GM18858 (cell line): ENCODE measurements around the gene DOCK4.

Experiments
- ATAC-seq: cut with Tn5 transposase; IDR thresholded peaks from one replicate; pipeline ENCODE4 v1.9.1; 2021; ENCODE audit not compliant: unreplicated experiment

The DOCK4 gene

GRCh38 chr7:112084520-112084971 is 121.7 kb downstream of the DOCK4 start:
- peak; percentile 49 for ATAC-seq

DNA sequence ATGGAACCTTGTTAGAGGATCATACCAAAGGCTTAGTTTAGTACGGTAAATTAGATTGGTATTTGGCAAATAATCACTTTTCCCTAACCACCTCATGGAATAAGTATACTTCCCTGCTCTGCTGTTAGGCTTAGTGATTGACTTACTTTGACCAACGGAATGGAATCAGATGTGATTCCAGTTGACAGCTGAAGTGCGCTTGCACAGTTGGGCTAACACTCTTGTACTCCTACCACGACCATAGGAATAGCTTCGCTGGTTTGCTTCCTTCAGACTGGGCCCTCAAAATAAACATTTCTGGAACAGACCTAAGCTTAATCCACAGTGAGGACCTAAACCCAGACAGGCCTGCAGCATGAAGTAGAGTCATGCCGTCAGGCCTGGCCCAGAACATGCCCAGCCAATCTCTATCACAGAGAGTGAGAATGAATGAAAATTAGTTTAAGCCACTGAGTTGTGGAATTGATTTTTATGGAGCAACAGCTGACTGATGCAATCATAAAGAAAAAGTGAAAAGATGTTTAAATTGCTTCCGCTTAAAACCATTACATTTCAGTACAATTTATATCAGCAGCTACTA is 122.3 kb downstream of the DOCK4 start:
- ATAC-seq, result no peak

DNA sequence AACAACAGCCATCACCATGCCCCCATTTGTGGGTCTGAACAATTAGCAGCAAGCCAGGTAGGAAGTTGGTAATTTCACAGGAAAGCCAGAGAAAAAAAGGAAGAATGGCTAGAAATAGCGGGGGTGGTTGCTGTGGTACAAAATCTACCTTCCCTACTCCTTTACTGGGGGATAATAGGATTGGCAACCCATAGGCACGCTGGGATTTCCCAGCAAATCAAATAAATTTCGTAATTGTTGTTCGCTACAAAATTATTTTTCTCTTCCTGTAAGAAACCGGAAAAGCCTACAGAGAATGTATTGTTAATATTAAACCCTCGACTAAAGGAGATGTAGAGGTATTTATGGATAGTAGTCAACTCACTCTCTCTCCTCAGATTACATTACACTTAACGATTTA is 123.9 kb downstream of the DOCK4 start:
- ATAC-seq, result no peak

GRCh38 chr7:112081778-112082177 is 124.4 kb downstream of the DOCK4 start:
- ATAC-seq, result no peak

- no peak for ATAC-seq
These were observed 125.2 kb downstream of the DOCK4 start for GRCh38 chr7:112080978-112081377.

GRCh38 chr7:112080441-112080840 is 125.8 kb downstream of the DOCK4 start:
- ATAC-seq, result peak; percentile 87

- ATAC-seq, result no peak
These were observed 126.5 kb downstream of the DOCK4 start for GRCh38 chr7:112079673-112080072.

DNA sequence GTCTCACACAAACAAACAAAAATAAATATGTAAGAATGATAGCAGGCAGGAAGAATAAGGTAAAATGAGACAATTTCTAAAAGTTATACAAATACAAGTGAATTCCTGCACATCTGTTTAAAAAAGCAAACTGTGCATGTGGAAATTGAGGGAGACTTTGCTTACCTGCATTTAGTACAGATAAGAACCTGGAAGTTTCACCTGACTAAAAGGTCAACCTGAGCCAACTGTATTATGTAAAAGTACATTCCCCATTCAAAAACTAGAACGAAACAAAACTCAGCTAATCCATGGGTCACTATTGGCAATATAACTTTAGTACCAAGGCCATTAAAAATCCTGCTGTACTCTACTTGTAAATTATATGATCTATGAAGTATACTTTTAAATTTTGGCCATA is 127.1 kb downstream of the DOCK4 start:
- ATAC-seq, result no peak

DNA sequence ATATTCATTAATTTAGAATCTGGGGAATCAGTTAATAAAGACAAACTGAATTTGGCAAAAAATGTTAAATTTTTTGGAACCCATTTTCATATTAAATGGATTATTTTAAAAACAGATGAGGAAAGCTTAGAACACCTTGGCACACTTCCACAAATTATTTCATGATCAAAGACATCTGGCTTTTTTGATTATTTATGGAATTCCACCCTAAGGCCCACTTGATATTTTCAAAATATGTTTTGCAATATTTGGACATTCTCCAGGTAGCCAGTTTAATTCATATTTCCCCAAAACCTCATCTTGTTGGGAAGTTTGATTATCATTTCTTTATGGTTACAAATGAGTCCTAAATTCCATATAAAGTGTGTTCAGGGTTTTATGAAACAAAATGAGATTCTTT is 129.9 kb downstream of the DOCK4 start:
- no peak for ATAC-seq

GRCh38 chr7:112074464-112074863 is 131.7 kb downstream of the DOCK4 start:
- ATAC-seq, result no peak

DNA sequence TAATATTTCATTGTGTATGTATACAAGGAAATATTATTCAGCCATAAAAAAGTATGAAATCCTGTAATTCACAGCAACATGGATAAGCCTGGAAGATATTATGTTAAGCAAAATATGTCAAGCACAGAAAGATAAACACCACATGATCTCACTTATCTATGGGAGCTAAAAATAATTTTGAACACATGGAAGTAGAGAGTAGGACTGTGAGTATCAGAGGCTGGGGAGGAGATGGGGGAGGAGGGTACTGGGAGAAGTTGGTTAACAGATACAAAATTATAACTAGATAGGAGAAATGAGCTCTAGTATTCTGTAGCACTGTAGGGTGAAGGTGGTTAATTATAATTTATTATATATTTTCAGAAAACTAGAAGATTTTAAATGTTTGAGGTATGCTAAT is 132.7 kb downstream of the DOCK4 start:
- no peak for ATAC-seq

- no peak for ATAC-seq
These were observed 133.5 kb downstream of the DOCK4 start for GRCh38 chr7:112072541-112073245.

DNA sequence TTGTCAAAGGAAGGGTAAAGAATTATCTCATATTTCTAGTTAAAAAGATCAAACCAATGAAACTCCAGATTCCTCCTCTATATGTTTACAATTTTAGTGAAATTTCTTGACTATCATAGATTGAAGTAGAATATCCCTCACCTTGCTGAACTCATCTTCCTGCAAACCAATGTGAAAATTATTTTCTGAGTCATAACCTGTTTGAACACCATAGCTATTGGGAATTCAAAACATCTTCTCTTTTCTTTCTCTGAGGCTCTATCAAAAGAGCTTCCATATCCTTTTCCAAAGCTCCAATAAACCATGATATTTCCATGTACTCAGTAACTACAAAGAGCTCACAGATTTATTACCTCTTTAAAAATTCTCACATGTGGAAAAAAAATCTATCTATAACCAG is 134.3 kb downstream of the DOCK4 start:
- no peak for ATAC-seq

GRCh38 chr7:112070674-112071256 is 135.4 kb downstream of the DOCK4 start:
- no peak for ATAC-seq

GRCh38 chr7:112069879-112070321 is 136.3 kb downstream of the DOCK4 start:
- ATAC-seq, result no peak

DNA sequence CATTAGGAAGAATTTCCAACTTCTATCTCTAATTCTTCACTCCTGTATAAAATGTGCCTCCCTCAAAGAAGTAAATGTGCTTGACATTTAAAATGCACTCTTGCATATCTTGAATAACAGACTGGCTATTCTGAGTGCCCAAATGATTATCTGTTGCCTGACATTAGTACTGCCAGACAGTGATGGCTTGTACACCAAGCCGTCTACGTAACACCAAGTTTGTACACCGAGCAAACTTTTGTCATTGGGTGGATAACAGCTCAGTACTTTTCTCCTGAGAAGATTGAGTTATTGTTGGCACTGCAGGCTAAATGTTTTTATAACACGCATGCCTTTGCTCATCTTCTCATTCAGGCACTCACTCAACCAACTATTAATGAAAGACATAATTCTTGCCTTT is 137.2 kb downstream of the DOCK4 start:
- ATAC-seq, result no peak

DNA sequence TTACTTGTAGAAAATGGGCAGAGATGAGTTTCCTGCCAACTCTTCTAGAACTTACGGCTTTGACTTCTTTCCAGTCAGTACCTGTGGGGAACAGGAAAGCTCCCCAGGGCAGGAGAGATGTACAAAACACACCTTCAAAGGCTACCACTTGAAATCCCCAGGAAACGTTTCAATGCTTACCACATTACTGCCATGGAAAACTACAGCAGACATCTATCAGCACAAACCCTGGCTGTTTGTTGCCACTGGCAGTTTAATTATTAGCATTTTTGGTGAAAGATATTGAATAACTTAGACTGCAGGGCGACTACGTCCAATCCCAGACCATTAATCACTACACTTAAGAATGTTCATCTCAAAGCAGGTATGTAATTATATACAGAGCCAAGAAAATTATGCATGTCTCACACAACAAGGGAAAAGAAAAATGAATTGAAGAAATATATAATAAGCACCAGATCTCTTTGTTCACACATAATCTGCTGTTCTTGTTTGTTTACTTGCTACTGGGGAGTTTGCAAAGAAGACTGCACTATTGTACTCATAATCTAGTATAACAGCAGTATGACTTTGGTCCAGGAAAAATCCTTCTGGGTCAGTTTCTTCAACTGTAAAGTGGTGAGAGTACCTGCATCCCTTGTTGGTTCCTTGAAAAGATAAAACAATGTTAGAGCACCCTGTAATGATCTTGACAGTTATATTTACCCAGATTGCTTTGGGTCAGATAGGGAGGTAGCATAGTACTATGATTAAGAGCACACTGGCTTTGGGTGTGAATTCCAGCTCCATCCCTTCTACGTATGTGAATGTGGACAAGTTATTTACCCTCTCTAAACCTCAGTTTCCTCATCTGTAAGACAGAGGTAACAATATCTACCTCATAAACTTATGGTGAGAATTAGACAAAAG is 138.3 kb downstream of the DOCK4 start:
- no peak for ATAC-seq

DNA sequence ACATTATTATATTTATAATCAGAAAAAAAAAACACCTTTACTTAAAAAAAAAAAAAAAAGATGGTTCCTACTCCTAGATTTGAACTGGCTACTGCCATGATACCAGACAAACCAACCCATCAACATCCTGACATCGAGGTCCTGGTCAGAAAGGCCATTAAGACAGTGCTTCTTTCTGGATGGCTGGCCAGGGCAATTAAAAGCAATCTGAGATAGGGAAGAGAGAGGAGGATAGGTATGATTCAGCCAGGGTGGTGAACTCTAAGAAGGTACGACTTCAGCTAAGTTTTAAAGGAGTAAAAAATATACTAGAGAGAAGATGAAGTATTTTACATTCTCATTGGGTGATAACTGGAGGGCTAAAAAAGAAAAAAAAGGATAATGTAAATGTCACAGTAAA is 139.0 kb downstream of the DOCK4 start:
- no peak for ATAC-seq

- no peak for ATAC-seq
These were observed 140.4 kb downstream of the DOCK4 start for GRCh38 chr7:112065758-112066157.

- ATAC-seq, result no peak
These were observed 141.4 kb downstream of the DOCK4 start for GRCh38 chr7:112064627-112065385.

GRCh38 chr7:112063974-112064373 is 142.2 kb downstream of the DOCK4 start:
- no peak for ATAC-seq
